Epithelial cell of esophagus (primary cell): Measurements from ENCODE around the gene SELENOT.

ENCODE experiments used
- DNase-seq: peaks from one replicate; pipeline ENCODE4 v3.0.0; 2010; ENCODE audit warnings: low read depth
- H3K4me3 ChIP-seq: 2 replicates; pipeline ENCODE4 v1.5.1; 2011; ENCODE audit warnings: mild to moderate bottlenecking, low read length, control low read depth
- TF ChIP-seq, protein P1 (sequence below): IDR thresholded peaks from 2 replicates; pipeline ENCODE4 v1.5.1; 2011; ENCODE audit warnings: low read depth, mild to moderate bottlenecking, low read length, control low read depth, inconsistent platforms; ENCODE audit not compliant: insufficient read depth; ENCODE audit errors: missing control alignments

SELENOT gene

GRCh38 chr3:150577855-150578254 is 25.3 kb upstream of the SELENOT start:
- no peak overlapping the region for H3K4me3 ChIP-seq
- TF ChIP-seq, protein P1, sequence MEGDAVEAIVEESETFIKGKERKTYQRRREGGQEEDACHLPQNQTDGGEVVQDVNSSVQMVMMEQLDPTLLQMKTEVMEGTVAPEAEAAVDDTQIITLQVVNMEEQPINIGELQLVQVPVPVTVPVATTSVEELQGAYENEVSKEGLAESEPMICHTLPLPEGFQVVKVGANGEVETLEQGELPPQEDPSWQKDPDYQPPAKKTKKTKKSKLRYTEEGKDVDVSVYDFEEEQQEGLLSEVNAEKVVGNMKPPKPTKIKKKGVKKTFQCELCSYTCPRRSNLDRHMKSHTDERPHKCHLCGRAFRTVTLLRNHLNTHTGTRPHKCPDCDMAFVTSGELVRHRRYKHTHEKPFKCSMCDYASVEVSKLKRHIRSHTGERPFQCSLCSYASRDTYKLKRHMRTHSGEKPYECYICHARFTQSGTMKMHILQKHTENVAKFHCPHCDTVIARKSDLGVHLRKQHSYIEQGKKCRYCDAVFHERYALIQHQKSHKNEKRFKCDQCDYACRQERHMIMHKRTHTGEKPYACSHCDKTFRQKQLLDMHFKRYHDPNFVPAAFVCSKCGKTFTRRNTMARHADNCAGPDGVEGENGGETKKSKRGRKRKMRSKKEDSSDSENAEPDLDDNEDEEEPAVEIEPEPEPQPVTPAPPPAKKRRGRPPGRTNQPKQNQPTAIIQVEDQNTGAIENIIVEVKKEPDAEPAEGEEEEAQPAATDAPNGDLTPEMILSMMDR, result peak; percentile 6
- peak; percentile 16 for DNase-seq

- TF ChIP-seq, protein P1, result no peak
- DNase-seq, result no peak
- H3K4me3 ChIP-seq, result no peak overlapping the region
Observed at GRCh38 chr3:150581174-150581573, 21.9 kb upstream of the SELENOT start.

DNA sequence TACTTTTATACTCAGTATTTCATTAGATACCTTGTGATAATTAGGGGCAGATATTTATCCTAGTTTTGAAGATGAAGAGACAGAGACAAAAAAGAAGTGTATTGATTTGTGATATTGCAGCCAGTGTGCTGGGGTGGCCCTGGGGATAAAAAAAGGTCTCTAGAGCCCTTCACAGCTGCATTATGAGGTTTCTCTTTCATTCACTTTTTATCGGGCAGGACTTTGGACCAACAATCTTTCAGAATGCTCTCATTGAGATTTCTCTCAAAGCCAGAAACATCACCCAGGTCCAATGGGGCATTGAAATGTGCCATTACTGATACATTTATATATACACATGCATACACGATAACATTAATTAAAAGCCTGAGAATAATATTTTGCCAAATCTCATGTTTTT is 20.5 kb upstream of the SELENOT start:
- no peak overlapping the region for H3K4me3 ChIP-seq
- no peak for DNase-seq
- TF ChIP-seq, protein P1, result no peak

DNA sequence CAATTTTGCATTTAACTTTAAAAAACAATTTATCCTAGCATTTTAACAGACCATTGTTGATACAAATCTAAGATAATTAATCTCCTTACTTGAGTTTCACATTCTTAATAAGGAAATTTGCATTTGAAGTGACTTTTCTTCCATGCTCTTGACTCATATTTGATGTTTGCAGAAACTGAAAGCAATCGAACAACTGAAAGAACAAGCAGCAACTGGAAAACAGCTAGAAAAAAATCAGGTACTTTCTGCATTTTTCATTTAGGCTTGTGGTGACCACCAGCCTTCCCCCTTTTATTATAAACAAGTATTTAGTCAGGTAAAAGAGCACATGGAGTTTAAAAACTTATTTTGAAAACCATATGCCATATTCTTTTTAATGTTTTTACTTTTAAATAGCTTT is 20.1 kb upstream of the SELENOT start:
- H3K4me3 ChIP-seq, result no peak overlapping the region
- no peak for DNase-seq
- TF ChIP-seq, protein P1, result no peak

- no peak overlapping the region for H3K4me3 ChIP-seq
- TF ChIP-seq, protein P1, result no peak
- peak; percentile 6 for DNase-seq
Observed at GRCh38 chr3:150588027-150588830, 14.9 kb upstream of the SELENOT start.

- no peak overlapping the region for H3K4me3 ChIP-seq
- TF ChIP-seq, protein P1, result no peak
- DNase-seq, result peak; percentile 69
Observed at GRCh38 chr3:150589759-150590158, 13.4 kb upstream of the SELENOT start.

DNA sequence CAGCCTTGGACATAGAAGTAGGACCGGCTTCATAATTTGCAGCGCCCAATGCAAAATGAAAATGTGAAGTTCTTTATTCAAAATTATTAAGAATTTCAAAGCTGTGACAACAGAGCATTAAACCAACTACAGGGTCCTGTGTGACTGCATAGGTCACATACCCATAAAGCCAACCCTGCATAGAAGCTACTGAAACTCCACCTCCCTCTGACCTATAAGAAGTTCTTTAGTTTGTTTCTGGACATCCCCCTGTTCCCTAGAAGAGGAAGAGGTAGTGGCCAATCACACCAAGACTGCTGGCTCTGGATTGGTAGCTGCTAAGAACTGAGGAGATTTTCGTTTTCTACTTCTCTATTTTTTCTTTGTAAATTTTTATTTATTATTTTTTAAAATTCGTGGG is 9.0 kb upstream of the SELENOT start:
- H3K4me3 ChIP-seq, result no peak overlapping the region
- TF ChIP-seq, protein P1, result no peak
- DNase-seq, result no peak
